Fibroblast of pulmonary artery (primary cell): ENCODE data around the gene GNB3.

Source experiments
- DNase-seq: peaks from one replicate; pipeline ENCODE4 v3.0.0-alpha.2; 2010; ENCODE audit warnings: low read depth
- H3K4me3 ChIP-seq: replicated peaks from 2 replicates; pipeline ENCODE4 v1.5.1; 2011; ENCODE audit warnings: low read depth, mild to moderate bottlenecking, control low read depth, low read length, moderate library complexity
- CTCF ChIP-seq: IDR thresholded peaks from 2 replicates; pipeline ENCODE4 v1.5.1; 2011; ENCODE audit warnings: mild to moderate bottlenecking, control low read depth, low read length, inconsistent platforms; ENCODE audit errors: missing control alignments

The GNB3 gene

GRCh38 chr12:6827437-6827911 lies 13.3 kb upstream of the GNB3 start:
- peak; percentile 80 for DNase-seq
- no peak for TF ChIP-seq CTCF
- peak overlapping the region; percentile 28 for H3K4me3 ChIP-seq

GRCh38 chr12:6827982-6828780 lies 12.5 kb upstream of the GNB3 start, which contains the start of gene P3H3:
TSS of gene P3H3 (plus strand) at chr12:6828407. CDS start at chr12:6828441, 34 bp downstream.
- DNase-seq = peak; percentile 48
- no peak for TF ChIP-seq CTCF
- peak within 1 kb of the TSS; percentile 89 for H3K4me3 ChIP-seq

- H3K4me3 ChIP-seq = peak overlapping the region; percentile 89
- no peak for TF ChIP-seq CTCF
- peak; percentile 45 for DNase-seq
These were observed 11.8 kb upstream of the GNB3 start for GRCh38 chr12:6828781-6829535.

GRCh38 chr12:6829536-6830220 lies 11.0 kb upstream of the GNB3 start:
- no peak for DNase-seq
- peak overlapping the region; percentile 89 for H3K4me3 ChIP-seq
- peak; percentile 23 for TF ChIP-seq CTCF

GRCh38 chr12:6830286-6830890 lies 10.3 kb upstream of the GNB3 start:
- no peak overlapping the region for H3K4me3 ChIP-seq
- DNase-seq = no peak
- no peak for TF ChIP-seq CTCF

DNA sequence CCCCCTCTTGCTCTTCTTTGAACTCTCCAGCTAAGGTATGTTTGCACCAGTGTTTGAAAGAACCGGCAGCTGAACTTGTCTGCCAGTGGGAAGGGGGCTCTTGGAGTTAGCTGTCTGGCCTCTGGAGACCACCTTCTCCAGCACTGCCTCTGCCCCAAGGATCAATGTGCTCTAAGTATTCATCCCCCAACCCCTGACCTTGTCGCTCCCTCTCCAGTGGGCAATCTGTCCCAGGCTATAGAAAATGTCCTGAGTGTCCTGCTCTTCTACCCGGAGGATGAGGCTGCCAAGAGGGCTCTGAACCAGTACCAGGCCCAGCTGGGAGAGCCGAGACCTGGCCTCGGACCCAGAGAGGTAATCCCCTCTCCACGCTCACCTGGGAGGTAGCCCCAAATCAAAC lies 9.7 kb upstream of the GNB3 start:
- no peak overlapping the region for H3K4me3 ChIP-seq
- no peak for DNase-seq
- no peak for TF ChIP-seq CTCF
